Tongue (tissue), 3 donors: ENCODE data around the gene RAB40C. TPM values are rescaled to one million over a fixed set of nuclear protein-coding genes. Genes with fewer than 3 reads are reported as not detected.

Experiments used
- DNase-seq: peaks from one replicate; pipeline ENCODE4 v3.0.0-alpha.2; 2015
- small RNA-seq: library from RNA; depleted of rRNA; stranded (forward); fragments of <200 nt; gene quantifications from one replicate; pipeline ENCODE3, GENCODE V24; 2014; ENCODE audit warnings: low replicate concordance
- total RNA-seq: library from RNA; depleted of rRNA; stranded (reverse); fragments of >200 nt; gene quantifications from one replicate; pipeline ENCODE4 v1.2.3, GENCODE V29; 2014

Gene RAB40C
- total RNA-seq, 1 donor from 2014 or later = 18.2 TPM

DNA sequence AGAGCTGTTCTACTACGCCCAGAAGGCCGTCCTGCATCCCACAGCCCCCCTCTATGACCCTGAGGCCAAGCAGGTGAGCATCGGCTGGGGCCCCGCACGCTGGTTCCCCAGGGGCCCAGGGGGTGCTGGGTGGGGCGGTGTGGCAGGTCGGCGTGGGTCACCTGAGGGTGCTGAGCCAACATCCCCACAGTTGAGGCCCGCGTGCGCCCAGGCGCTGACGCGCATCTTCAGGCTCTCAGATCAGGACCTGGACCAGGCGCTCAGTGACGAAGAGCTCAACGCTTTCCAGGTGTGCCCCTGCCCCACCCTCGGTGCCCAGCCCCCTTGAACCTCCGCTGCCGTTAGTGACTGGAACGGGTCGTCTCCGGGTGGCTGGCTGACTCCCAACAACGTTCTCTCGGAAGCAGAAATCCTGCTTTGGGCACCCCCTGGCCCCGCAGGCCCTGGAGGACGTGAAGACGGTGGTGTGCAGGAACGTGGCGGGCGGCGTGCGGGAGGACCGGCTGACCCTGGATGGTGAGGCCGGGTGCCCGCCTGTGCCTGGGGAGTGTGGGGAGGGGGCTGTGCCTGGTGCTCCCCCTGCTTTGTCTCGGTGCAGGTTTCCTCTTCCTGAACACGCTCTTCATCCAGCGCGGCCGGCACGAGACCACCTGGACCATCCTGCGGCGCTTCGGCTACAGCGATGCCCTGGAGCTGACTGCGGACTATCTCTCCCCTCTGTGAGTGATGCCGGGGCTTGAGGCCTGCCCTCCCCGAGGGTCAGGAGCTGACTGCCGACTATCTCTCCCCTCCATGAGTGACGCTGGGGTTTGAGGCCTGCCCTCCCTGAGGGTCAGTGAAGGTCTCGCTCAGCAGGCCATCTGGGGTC, 80.9 kb downstream of the RAB40C start:
- no peak for DNase-seq

GRCh38 chr16:671353-672131, 81.7 kb downstream of the RAB40C start:
- no peak for DNase-seq

DNA sequence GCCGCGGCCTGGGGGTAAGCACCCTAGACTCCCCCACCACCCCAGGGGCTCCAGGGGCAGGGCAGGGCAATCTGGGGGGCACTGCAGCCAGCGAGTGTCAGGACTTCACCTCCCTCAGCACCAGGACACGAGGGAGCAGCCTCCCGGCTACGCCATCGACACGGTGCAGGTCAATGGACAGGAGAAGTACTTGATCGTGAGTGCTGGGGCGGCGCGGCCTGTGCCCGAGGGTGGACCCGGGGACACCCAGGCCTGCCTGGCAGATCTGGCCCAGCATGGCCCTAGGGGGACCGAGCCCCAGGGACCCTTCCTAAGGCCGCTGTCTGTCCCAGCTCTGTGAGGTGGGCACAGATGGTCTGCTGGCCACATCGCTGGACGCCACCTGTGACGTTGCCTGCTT, 82.5 kb downstream of the RAB40C start:
- no peak for DNase-seq

- no peak for DNase-seq
Observed at GRCh38 chr16:672851-673250, 83.0 kb downstream of the RAB40C start.

GRCh38 chr16:673399-673991, 83.6 kb downstream of the RAB40C start:
- DNase-seq = no peak

GRCh38 chr16:674214-674881, 84.5 kb downstream of the RAB40C start:
- DNase-seq = no peak

- no peak for DNase-seq
Observed at GRCh38 chr16:674968-675883, 85.4 kb downstream of the RAB40C start, which contains the start of gene RHBDL1. TSS of gene RHBDL1 (plus strand) at chr16:675671. CDS start at chr16:675791, 120 bp downstream.

DNA sequence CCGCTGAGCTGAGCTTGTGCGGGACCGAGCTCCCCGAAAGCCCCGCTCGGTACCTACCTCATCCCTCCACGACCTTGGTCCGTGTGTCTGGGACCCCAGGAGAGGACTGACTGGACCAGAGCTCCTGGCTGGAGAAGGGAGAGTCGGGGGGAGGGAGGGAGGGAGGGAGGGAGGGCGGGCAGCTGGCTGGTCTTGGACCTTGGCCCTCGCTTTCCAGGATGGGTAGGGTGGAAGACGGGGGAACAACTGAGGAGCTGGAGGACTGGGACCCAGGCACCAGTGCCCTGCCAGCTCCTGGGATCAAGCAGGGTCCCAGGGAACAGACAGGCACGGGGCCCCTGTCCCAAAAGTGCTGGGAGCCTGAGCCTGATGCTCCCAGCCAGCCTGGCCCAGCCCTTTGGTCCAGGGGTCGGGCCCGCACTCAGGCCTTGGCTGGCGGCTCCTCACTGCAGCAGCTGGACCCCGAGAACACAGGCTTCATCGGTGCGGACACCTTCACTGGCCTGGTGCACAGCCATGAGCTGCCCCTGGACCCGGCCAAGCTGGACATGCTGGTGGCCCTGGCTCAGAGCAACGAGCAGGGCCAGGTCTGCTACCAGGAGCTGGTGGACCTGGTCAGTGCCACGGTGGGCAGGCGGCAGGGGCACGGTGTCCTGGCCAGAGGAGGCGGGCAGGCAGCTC, 86.2 kb downstream of the RAB40C start:
- DNase-seq = no peak

GRCh38 chr16:676565-676902, 86.7 kb downstream of the RAB40C start:
- DNase-seq = no peak

GRCh38 chr16:676913-677312, 87.0 kb downstream of the RAB40C start:
- peak; percentile 68 for DNase-seq

DNA sequence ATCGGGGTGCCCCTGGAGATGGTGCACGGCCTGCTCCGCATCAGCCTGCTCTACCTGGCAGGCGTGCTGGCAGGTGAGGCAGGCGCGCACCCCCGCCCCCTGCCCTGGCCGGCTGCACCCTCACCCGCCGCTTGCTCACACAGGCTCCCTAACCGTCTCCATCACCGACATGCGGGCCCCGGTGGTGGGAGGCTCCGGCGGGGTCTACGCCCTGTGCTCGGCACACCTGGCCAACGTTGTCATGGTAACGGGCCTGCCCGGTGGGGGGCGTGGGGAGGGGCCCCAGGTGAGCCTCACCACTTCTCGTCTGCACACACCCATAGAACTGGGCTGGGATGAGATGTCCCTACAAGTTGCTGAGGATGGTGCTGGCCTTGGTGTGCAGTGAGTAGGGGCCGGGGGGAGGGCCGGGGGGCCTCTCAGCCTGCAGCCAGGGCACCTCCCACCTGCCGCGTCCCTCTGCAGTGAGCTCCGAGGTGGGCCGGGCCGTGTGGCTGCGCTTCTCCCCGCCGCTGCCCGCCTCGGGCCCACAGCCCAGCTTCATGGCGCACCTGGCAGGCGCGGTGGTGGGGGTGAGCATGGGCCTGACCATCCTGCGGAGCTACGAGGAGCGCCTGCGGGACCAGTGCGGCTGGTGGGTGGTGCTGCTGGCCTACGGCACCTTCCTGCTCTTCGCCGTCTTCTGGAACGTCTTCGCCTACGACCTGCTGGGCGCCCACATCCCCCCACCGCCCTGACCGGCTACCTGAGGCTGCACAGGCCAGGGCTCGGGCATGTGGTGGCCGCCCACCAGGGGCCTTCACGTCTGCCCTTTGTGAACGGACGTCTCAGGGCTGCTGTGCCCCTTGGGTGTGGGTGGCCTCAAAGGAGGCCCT, 87.7 kb downstream of the RAB40C start:
- peak; percentile 59 for DNase-seq

DNA sequence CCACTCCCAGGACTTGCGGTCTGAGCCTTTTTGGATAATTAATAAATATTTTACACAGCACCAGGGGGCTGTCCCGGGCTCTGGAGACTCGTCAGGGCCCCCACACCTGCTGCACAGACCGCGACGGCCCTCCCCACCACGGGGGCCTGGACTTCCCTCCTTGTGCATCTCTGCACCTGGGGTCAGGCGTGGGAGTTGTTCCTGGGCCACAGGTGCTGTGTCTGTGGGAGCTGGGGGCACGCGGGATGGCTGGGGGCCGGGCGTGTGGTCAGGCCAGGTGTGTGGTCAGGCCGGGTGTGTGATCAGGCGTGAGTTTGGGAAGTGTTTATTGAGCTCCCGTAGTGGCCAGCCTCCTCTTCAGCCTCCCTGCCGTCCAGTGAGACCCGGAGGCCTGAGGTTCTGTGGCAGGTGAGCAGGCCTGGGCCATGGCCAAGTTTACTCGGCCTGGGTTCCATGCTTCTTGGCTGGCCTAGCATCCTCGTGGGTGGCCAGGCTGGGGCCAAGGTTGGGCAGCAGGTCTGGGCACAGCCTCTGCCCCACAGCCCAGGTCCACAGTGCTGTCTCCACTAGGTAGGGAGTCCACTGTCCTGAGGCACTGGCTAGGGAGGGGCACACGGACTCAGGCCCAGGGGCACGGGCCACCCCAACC, 88.5 kb downstream of the RAB40C start:
- DNase-seq = no peak

Small RNAs within 50 kb of the gene (small RNA-seq; reads per million reads assigned to genes)
- gene MIR3176 (1.2 reads per million, percentile 87 among the genes with 10 or more reads in this experiment), gene Z98883.1 (not detected)

Other genes starting within 250 kb of the RAB40C start
- 18.3 TPM for gene AXIN1, start 237.3 kb upstream of the RAB40C start, total RNA-seq
- 41.7 TPM for gene MRPL28, start 219.5 kb upstream of the RAB40C start, total RNA-seq
- 29.6 TPM for gene PGAP6, start 208.1 kb upstream of the RAB40C start, total RNA-seq
- 22.8 TPM for gene NME4, start 192.9 kb upstream of the RAB40C start, total RNA-seq
- gene DECR2, start 188.2 kb upstream of the RAB40C start, total RNA-seq = 14.1 TPM
- gene RAB11FIP3, start 164.4 kb upstream of the RAB40C start, total RNA-seq = 39.2 TPM
- 23.7 TPM for gene CAPN15, start 62.4 kb upstream of the RAB40C start, total RNA-seq
- gene PRR35, start 29.7 kb upstream of the RAB40C start, total RNA-seq = not detected
- gene NHLRC4, start 23.1 kb upstream of the RAB40C start, total RNA-seq = 0.41 TPM
- gene PIGQ, start 20.1 kb upstream of the RAB40C start, total RNA-seq = 9.9 TPM
- gene WFIKKN1, start 40.9 kb downstream of the RAB40C start, total RNA-seq = not detected
- 36.6 TPM for gene METTL26, start 46.2 kb downstream of the RAB40C start, total RNA-seq
- 19.7 TPM for gene MCRIP2, start 51.8 kb downstream of the RAB40C start, total RNA-seq
- 17.1 TPM for gene WDR90, start 59.3 kb downstream of the RAB40C start, total RNA-seq
- 34.8 TPM for gene RHOT2, start 78.1 kb downstream of the RAB40C start, total RNA-seq
- gene RHBDL1, start 85.6 kb downstream of the RAB40C start, total RNA-seq = 1.2 TPM
- gene STUB1, start 90.3 kb downstream of the RAB40C start, total RNA-seq = 88.1 TPM
- 26.6 TPM for gene JMJD8, start 94.3 kb downstream of the RAB40C start, total RNA-seq
- 6.7 TPM for gene WDR24, start 100.3 kb downstream of the RAB40C start, total RNA-seq
- gene FBXL16, start 115.7 kb downstream of the RAB40C start, total RNA-seq = 1.3 TPM
- gene METRN, start 125.1 kb downstream of the RAB40C start, total RNA-seq = 37.7 TPM
- gene ANTKMT, start 131.1 kb downstream of the RAB40C start, total RNA-seq = 13.4 TPM
- 1.4 TPM for gene CCDC78, start 136.4 kb downstream of the RAB40C start, total RNA-seq
- 1.5 TPM for gene HAGHL, start 137.0 kb downstream of the RAB40C start, total RNA-seq
- 36.1 TPM for gene CIAO3, start 150.9 kb downstream of the RAB40C start, total RNA-seq
- 5.3 TPM for gene MSLN, start 170.7 kb downstream of the RAB40C start, total RNA-seq
- 11.6 TPM for gene RPUSD1, start 198.3 kb downstream of the RAB40C start, total RNA-seq
- gene CHTF18, start 198.6 kb downstream of the RAB40C start, total RNA-seq = 14.9 TPM
- gene GNG13, start 210.7 kb downstream of the RAB40C start, total RNA-seq = not detected